ENCODE measurements around the gene NUP205. TPM values are rescaled to one million over a fixed set of nuclear protein-coding genes. Genes with fewer than 3 reads are reported as not detected.
A peak's percentile ranks its signal among the peaks of the same experiment; 100 is the strongest.
"Not testable (repeated sequence)": the region's sequence is repeated elsewhere in the genome, so short reads cannot be mapped to it uniquely, and the experiment has no call there.

Gene NUP205
- total RNA-seq, 4 donors from 2014 or later = 19.4 to 51.2 (median 23.3) TPM

DNA sequence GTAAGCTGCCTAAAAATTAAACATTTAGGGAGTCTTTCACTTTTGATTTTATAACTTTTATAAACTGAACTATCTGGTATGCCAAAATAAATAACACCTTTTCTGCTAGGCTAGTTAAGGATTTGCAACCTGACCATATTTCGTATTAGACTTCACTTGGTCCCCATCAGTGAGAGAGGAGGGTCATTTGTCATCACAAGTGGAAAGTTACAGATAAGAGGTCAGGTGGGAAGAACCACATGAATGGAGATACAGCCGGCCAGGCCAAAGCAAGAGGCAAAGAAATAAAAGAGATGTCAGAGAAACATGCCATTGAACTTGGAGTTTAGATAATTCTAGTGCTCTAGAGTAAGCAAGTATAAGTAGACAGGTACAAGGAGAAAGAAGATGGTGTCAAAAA is 60.1 kb downstream of the NUP205 start:
- H3K36me3 ChIP-seq = peaks cover 0 to 52% (median 0%) of the 10 kb centered on the region in 3 donors
- TF ChIP-seq, protein P1, sequence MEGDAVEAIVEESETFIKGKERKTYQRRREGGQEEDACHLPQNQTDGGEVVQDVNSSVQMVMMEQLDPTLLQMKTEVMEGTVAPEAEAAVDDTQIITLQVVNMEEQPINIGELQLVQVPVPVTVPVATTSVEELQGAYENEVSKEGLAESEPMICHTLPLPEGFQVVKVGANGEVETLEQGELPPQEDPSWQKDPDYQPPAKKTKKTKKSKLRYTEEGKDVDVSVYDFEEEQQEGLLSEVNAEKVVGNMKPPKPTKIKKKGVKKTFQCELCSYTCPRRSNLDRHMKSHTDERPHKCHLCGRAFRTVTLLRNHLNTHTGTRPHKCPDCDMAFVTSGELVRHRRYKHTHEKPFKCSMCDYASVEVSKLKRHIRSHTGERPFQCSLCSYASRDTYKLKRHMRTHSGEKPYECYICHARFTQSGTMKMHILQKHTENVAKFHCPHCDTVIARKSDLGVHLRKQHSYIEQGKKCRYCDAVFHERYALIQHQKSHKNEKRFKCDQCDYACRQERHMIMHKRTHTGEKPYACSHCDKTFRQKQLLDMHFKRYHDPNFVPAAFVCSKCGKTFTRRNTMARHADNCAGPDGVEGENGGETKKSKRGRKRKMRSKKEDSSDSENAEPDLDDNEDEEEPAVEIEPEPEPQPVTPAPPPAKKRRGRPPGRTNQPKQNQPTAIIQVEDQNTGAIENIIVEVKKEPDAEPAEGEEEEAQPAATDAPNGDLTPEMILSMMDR (IDR thresholded peaks at IDR 0.05) = no peak
- TF ChIP-seq POLR2A (IDR thresholded peaks at IDR 0.05) = no peak
- no peak for DNase-seq

DNA sequence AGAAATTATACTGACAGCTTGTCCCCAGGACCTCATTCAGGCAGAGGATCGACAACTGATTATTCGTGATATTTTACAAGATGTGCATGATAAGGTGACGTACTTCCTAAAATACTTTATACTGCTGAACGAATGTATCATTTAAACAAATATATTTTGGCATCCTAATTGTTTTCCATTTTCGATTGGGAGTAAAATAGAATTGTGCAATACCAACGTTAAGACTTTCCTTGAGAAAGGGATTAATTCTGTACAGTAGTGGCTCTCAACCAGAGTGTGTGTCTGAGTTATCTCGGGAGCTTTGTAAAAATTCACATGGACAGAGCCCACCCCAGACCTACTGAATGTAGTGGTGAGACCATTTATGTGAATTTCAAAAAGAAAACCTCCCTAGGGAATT is 60.8 kb downstream of the NUP205 start:
- Histone ChIP-seq H3K4me1 (no peaks in the 10 kb centered on the region), H3K9me3 (no peaks in the 10 kb centered on the region), H3K4me3 (no peak overlapping the region), H3K36me3 (peaks cover 0 to 58% (median 0%) of the 10 kb centered on the region in 3 donors), H3K27ac (no peak overlapping the region), H3K27me3 (no peaks in the 10 kb centered on the region)
- no peak for DNase-seq
- TF ChIP-seq, protein P1 (IDR thresholded peaks at IDR 0.05) = no peak
- TF ChIP-seq POLR2A (IDR thresholded peaks at IDR 0.05) = no peak

More for the DNA sequence above, 60.1 kb downstream of the NUP205 start:
- Histone ChIP-seq H3K27me3 (no peaks in the 10 kb centered on the region), H3K4me3 (no peak overlapping the region), H3K4me1 (no peaks in the 10 kb centered on the region), H3K9me3 (no peaks in the 10 kb centered on the region), H3K27ac (no peak overlapping the region)

DNA sequence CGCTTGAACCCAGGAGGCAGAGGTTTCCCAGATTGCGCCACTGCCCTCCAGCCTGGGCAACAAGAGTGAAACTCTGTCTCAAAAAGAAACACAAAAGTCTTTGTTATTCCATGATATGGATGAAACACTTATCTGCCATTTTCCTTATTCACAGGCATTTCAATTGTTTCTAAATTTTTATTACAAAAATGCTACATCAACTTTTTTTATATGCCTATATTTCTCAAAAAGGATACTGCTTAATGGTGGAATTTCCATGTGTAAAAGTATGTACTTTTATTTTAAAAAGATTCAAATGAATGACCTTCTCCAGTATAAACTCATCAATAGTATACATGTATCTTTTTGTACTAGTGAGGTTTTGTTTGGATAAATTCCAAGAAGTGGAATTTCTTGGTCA is 62.7 kb downstream of the NUP205 start:
- DNase-seq = no peak
- H3K27ac ChIP-seq = no peak overlapping the region
- no peak for TF ChIP-seq POLR2A (IDR thresholded peaks at IDR 0.05)
- TF ChIP-seq, protein P1 (IDR thresholded peaks at IDR 0.05) = no peak
- no peaks in the 10 kb centered on the region for H3K9me3 ChIP-seq
- no peaks in the 10 kb centered on the region for H3K4me1 ChIP-seq
- peaks cover 0 to 78% (median 0%) of the 10 kb centered on the region in 3 donors for H3K36me3 ChIP-seq
- H3K27me3 ChIP-seq = no peaks in the 10 kb centered on the region
- H3K4me3 ChIP-seq = no peak overlapping the region

DNA sequence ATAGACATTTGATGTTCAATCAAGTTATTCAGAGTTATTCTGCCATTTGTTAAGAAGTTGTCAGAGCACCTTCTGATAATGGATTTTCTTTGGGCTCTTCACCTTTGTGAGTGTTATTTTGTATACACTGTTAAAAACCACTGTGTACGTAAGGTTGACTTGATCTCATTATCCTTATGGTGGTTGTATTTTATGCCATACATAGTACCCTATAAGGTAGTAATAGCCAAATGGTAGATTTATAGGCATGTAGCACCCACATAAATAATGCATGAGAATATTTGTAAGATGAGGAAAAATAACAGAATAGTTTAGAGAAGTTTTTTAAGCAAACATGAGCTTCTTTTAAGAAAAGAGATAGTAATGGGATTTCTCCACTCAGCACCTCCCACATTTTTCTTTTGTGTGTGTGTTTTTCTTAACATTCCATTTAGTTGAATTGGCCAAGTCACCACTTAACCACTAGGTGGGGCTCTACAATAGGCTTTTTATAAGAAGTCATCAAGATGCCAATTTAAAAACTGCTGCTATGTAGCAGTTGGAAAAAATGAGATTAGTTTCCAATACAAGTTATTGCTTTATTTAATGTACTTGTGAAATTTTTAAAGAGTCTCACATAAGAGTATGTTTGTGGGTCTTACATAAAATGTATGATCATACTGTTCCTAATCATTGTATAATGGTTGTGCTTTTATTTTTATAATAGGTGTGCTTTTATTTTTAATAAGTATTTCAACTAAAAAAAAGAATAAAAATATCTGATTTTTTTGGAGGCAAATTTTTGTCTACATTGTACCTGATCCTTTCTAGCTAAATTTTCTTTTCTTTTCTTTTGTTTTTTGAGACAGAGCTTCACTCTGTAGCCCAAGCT is 63.5 kb downstream of the NUP205 start:
- no peak overlapping the region for H3K4me3 ChIP-seq
- TF ChIP-seq POLR2A (IDR thresholded peaks at IDR 0.05) = no peak
- TF ChIP-seq, protein P1 (IDR thresholded peaks at IDR 0.05) = peak; percentile 46 to 77 (median 68)
- no peaks in the 10 kb centered on the region for H3K9me3 ChIP-seq
- DNase-seq = peak in 1 of 3 donors; percentile 48
- no peaks in the 10 kb centered on the region for H3K27me3 ChIP-seq
- H3K4me1 ChIP-seq = no peaks in the 10 kb centered on the region
- no peak overlapping the region for H3K27ac ChIP-seq
- H3K36me3 ChIP-seq = peaks cover 0 to 79% (median 0%) of the 10 kb centered on the region in 3 donors

DNA sequence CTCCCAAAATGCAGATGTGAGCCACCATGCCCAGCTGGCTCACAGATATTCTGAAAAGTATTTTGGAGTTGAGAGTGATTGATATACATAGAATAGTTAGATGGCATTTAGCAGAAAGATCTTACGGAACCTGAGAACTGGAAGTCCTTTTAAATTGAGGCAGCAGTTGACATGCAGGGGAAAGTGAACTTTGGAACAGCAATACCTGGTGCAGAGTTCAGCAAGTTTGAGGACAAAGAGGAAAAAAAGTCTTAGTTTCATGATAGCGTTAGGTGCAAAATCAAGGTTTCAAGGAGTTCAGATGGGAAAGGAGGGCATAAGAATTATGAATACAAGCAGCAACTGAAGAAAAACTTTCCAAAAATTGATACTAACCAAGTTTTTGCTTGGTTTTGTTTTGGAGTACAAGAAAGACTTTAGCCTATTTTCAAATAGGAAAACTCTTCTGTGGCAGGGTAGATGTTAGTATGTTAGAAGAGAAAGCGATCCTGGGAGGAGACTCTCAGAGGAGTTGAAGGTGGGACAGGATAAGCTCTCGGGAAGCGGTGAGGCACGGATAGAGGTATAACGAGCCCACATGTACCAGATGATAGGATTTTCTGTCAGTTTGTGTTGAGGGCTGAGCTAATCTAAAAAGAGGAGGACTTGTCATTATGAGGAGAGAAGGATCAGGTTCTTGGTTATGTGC is 76.6 kb downstream of the NUP205 start:
- Histone ChIP-seq H3K27me3 (no peaks in the 10 kb centered on the region), H3K27ac (no peak overlapping the region), H3K36me3 (peaks cover 0 to 77% (median 0%) of the 10 kb centered on the region in 3 donors), H3K9me3 (no peaks in the 10 kb centered on the region), H3K4me3 (no peak overlapping the region), H3K4me1 (no peaks in the 10 kb centered on the region)
- TF ChIP-seq POLR2A (IDR thresholded peaks at IDR 0.05) = no peak
- TF ChIP-seq, protein P1 (IDR thresholded peaks at IDR 0.05) = no peak
- no peak for DNase-seq

DNA sequence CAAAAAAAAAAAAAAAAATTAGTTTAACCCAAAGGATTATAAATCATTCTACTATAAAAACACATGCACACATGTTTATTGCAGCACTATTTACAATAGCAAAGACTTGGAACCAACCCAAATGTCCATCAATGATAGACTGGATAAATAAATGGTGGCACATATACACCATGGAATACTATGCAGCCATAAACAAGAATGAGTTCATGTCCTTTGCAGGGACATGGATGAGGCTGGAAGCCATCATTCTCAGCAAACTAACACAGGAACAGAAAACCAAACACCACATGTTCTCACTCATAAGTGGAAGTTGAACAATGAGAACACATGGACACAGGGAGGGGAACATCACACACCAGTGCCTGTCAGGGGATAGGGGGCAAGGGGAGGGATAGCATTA is 82.0 kb downstream of the NUP205 start:
- not testable (repeated sequence) for H3K4me3 ChIP-seq, DNase-seq, H3K27ac ChIP-seq, H3K4me1 ChIP-seq, H3K27me3 ChIP-seq, H3K9me3 ChIP-seq
- peaks cover 0 to 76% (median 0%) of the 10 kb centered on the region in 3 donors for H3K36me3 ChIP-seq

All from Peyer's patch (tissue), 4 donors.